ENCODE measurements around the gene ASB1.
A peak's percentile ranks its signal among the peaks of the same experiment; 100 is the strongest.

The ASB1 gene

DNA sequence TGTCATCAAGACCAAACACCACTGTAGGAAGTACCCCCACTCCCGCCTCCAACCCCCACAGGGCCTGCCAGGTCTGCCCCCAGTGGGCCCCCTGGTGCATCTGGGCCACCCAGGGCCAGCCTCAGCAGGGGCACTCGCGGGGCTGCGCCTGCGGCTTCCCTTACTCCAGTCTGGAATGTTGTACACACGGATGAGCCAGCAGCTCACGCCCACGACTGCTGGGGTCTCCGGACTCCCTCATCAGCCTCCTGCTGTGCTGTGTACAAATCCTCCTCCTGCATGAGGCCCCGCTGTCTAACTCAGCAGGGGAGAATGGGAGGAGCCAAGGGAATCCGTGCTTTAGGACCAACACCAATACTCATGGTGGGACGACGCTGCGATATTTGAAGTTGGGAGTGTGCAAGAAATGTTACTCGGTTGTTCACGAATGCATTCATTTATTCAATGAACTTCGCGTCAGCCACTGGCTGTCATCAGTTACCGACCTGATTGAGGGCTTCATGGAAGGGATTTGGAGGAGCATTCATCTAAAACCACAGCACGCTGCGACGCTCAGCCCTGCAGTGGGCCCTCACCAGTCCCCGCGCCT lies 654 bp upstream of the ASB1 start:
- TF ChIP-seq, protein P1, sequence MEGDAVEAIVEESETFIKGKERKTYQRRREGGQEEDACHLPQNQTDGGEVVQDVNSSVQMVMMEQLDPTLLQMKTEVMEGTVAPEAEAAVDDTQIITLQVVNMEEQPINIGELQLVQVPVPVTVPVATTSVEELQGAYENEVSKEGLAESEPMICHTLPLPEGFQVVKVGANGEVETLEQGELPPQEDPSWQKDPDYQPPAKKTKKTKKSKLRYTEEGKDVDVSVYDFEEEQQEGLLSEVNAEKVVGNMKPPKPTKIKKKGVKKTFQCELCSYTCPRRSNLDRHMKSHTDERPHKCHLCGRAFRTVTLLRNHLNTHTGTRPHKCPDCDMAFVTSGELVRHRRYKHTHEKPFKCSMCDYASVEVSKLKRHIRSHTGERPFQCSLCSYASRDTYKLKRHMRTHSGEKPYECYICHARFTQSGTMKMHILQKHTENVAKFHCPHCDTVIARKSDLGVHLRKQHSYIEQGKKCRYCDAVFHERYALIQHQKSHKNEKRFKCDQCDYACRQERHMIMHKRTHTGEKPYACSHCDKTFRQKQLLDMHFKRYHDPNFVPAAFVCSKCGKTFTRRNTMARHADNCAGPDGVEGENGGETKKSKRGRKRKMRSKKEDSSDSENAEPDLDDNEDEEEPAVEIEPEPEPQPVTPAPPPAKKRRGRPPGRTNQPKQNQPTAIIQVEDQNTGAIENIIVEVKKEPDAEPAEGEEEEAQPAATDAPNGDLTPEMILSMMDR (IDR thresholded peaks at IDR 0.05; ENCODE audit: low read depth, low read length) = no peak
- peak overlapping the region; percentile 97 for H3K4me3 ChIP-seq (ENCODE audit: low read depth, low read length)

DNA sequence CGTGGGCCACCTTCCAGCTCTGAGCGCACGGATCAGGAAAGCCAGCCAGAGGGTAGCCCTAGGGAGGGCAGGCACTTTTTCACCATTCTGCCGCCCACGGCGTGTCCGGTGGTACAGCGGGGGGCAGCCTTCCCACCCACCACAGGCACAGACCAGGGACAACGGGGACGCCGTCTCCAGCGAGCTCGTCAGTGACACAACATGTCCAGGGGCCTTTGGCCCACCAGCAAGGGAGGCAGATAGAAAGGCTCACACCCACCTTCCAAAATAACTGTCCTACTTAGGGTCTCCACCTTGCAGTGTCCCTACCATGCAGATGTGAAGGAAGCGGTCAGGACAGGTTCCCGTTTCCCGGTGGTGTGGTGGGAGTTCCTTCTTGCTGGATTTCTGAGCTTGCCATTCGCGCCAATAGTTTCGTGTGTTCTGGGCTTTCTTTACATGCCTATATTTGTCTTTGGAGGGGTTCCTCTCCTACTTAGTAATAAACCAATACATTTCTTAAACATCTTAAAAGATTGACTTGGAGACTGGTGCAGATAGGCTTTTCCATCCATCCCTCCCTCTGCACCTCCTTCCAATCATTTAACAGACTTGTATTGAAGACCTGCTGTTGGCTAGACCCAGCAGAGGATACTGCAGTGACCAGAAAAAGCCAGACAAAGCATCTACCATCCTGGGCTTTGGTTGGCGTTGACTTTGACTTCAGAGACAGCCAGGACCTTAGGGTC lies 872 bp downstream of the ASB1 start:
- peak overlapping the region; percentile 97 for H3K4me3 ChIP-seq (ENCODE audit: low read depth, low read length)
- TF ChIP-seq, protein P1 (IDR thresholded peaks at IDR 0.05; ENCODE audit: low read depth, low read length) = no peak

DNA sequence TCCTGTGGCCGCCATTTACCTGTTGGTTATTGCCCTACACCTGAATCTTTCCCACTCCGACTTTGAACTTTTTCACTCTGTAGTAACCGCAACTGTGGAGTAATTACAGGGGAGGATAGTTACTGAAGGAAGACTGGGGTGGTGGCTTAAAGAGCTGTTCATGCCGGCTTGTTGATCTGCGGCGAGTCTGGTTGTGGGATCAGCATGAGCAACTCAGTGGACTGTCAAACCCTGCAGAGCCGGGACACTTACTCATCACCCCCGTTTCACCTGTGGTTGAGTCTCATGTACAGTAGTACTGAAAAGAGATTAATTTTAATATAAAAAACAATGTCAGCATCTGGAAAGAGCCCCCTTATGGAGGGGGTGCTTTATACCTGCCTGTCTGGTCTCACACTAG lies 2.1 kb downstream of the ASB1 start:
- peak overlapping the region; percentile 97 for H3K4me3 ChIP-seq (ENCODE audit: low read depth, low read length)
- TF ChIP-seq, protein P1 (IDR thresholded peaks at IDR 0.05; ENCODE audit: low read depth, low read length) = no peak

DNA sequence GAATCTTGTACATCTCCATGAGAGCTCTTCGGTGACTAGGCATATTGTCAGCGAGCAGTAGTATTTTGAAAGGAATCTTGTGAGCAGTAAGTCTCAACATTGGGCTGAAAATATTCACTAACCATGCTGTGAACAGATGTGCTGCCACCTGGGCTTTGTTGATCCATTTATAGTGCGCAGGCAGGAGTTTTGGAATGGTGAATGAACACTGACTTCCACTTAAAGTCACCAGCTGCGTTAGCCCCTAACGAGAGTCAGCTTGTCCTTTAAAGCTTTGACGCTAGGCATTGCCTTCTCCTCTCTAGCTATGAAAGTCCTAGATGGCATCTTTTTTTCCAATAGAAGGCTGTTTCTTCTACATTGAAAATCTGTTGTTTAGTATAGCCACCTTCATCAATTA lies 4.1 kb downstream of the ASB1 start:
- no peak overlapping the region for H3K4me3 ChIP-seq (ENCODE audit: low read depth, low read length)
- TF ChIP-seq, protein P1 (IDR thresholded peaks at IDR 0.05; ENCODE audit: low read depth, low read length) = no peak

DNA sequence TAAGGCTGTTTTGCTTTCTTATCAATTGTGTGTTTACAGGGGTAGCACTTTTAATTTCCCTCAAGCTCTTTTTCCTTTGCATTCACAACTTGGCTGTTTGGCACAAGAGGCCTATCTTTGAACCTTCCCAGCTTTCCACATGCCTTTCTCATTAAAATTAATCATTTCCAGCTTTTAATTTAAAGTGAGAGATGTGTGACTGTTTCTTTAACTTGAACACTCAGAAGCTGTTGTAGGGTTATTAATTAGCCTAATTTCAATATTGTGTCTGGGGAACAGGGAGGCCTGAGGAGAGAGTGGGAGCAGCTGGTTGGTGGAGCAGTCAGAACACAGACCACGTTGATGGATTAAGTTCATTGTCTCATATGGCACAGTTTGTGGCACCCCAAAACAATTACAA lies 4.7 kb downstream of the ASB1 start:
- no peak overlapping the region for H3K4me3 ChIP-seq (ENCODE audit: low read depth, low read length)
- TF ChIP-seq, protein P1 (IDR thresholded peaks at IDR 0.05; ENCODE audit: low read depth, low read length) = no peak

DNA sequence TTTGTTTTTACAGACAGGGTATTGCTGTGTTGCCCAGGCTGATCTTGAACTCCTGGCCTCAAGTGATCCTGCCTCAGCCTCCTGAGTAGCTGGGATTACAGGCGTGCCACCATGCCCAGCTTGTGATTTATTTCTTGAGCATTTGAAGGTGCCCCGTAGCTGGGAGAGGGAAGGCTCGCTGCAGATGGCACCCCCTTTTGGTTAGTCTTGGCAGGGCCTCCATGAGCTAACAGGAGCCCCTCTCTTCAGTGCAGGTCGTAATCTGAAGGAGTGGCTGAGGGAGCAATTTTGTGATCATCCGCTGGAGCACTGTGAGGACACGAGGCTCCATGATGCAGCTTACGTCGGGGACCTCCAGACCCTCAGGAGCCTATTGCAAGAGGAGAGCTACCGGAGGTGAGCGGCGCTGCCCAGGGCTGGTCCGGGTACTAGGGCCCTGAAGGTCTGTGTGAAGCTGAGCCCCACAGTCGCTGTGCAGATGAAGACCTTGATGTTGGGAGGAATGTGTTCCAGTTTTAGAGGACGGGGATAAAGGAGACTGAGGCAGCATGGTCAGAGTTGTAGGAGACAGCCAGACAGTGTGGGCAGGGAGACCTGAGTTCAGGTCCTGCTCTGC lies 6.7 kb downstream of the ASB1 start:
- TF ChIP-seq, protein P1 (IDR thresholded peaks at IDR 0.05; ENCODE audit: low read depth, low read length) = no peak
- no peak overlapping the region for H3K4me3 ChIP-seq (ENCODE audit: low read depth, low read length)

Measured in WI38 (cell line).